Occipital lobe (tissue), 2 donors: ENCODE results near the gene UBA6. TPM values are rescaled to one million over a fixed set of nuclear protein-coding genes. Genes with fewer than 3 reads are reported as not detected.
"Not testable (repeated sequence)": the region's sequence is repeated elsewhere in the genome, so short reads cannot be mapped to it uniquely, and the experiment has no call there.

ENCODE experiments used
- DNase-seq: peaks from one replicate; lab custom pipeline; 2025; lab: John Stamatoyannopoulos, UW
- total RNA-seq: library from RNA; depleted of rRNA; stranded (reverse); fragments of >200 nt; gene quantifications from one replicate; pipeline ENCODE4 v1.2.3, GENCODE V29; 2014

UBA6 gene
- total RNA-seq, 1 donor from 2014 or later: 127 TPM

DNA sequence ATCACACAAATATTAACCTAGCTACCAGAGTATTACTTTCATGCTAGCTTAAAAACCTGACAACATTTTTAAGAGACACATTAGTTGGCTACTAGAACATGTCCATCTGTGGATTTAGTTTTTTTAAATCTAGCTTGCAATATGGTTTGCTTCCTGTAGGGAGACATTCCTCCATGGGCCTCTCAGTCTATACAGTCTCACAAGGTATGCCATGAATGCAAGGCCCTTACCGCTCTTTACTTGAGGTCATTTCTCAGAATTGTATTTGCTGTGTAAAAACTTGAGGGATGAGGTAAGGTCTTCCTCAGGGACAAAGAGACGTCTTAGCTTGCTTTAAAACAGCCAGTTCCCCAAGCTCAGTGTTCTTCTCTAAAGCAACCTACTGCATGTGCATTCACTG, 26.9 kb downstream of the UBA6 start:
- no peak for DNase-seq

DNA sequence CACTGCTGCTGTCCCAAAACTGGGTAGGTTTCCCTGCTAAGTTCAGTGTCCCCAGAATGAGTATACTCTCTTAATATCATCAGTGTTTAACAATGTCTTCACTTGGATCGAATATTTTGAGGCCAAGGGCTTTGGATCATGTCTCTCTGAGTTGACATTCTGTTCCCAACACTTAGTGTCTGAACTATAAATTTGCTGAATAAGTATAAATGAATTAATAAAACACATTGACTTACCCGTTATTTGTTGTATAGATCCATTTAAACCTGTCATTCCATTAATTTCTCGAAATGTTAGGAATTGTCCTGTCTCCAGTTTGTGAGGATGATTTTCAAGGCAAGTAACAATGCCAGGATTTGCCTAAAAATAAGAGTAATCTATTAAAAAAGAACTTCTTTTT, 32.6 kb downstream of the UBA6 start:
- no peak for DNase-seq

DNA sequence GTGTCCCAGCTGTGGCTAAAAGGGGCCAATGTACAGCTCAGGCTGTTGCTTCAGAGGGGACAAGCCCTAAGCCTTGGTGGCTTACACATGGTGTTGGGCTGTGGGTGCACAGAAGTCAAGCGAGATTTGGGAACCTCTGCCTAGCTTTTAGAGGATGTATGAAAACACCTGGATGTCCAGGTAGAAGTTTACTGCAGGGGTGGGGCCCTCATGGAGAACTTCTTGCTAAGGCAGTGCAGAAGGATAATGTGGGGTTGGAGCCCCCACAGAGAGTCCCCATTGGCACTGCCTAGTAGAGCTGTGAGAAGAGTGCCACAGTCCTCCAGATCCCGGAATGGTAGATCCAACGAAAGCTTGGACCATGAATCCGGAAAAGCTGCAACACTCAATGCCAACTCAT, 40.5 kb downstream of the UBA6 start:
- no peak for DNase-seq

DNA sequence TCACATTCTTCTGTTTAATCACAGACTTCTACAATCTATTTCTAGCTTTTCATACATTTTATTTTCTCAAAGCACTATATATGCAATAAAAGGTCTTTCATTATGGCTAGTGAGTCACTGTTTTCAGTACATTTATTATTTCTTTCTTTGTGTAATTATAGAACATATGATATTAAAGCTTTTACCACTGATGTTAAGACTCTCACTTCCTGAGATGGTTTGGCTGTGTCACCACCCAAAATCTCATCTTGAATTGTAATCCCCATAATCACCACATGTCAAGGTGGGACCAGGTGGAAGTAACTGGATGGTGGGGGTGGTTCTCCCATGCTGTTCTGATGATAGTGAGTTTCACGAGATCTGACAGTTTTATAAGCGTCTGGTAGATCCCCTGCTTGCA, 41.9 kb downstream of the UBA6 start:
- no peak for DNase-seq

DNA sequence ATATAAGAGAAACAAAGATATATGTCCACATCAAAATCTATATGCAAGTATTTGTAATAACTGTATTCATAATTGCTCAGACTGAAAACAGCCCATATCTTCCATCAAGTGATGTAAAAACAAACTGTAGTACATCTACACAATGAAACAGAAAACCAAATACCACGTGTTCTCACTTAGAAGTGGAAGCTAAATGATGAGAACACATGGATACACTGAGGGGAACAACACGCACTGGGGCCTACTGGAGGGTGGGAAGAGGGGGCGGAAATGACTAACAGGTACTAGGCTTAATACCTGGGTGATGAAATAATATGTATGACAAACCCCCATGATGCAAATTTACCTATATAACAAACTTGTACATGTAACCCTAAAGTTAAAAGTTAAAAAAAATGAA, 42.7 kb downstream of the UBA6 start:
- DNase-seq: no peak

DNA sequence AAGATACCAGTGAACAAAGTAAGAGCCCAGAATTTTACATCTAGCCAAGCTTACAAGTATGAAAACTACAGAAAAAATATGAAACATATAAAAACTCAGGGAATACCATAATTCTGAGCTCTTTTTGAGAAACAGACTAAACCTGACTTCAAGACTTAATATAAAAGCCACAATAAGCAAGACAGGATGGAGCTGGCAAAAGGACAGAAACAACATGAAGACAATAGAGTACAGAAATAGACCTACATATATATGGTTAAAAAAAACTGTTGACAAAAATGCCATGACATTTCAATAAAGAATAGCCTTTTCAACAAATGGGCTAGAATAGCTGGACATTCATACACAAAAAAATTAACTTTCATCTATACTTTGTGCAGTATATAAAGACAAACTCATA, 49.4 kb downstream of the UBA6 start:
- no peak for DNase-seq

DNA sequence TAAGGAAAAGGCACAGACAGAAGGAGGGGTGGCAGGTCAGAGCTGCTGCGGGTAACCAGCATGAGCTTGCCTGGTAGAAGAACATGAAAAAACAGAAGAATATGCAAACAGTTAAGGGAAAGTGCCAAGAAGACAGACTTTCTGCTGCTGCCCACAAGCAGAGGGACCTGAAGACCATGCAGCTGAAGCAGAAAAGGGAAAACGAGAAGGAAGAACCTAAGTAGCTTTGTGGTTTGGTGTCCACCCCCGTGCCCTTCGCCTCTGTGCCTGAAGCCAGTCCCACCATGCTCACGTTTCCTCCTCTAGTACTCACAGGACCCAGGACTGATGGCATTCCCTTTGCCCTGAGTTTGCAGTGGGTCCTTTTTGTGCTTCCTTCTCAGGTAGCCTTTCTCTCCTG, 62.8 kb downstream of the UBA6 start:
- no peak for DNase-seq

DNA sequence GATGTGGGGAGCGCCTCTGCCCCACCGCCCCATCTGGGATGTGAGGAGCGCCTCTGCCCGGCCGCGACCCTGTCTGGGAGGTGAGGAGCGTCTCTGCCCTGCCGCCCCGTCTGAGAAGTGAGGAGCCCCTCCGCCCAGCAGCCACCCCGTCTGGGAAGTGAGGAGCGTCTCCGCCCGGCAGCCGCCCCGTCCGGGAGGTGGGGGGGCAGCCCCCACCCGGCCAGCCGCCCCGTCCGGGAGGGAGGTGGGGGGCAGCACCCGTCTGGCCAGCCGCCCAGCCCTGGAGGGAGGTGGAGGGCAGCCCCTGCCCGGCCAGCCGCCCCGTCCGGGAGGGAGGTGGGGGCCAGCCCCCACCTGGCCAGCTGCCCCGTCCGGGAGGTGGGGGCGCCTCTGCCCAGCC, 64.0 kb downstream of the UBA6 start:
- DNase-seq: not testable (repeated sequence)

DNA sequence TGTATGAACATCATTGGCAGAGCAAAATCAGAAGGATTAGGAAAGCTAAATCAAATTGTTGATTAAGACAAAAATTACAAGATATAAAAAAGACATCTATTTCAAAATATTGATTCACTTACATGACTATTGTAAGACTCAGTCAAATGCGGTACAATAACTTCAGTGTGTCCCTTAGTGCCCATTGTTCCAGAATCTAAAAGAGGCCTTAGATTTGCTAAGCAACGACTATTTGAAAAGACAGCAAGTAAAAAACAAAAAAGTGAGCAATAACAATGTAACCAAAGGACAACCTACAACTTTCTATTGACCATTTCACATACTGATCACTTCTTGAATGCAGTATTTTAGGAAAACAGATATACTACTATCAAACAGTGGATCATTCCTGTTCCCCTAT, 65.6 kb downstream of the UBA6 start:
- no peak for DNase-seq

DNA sequence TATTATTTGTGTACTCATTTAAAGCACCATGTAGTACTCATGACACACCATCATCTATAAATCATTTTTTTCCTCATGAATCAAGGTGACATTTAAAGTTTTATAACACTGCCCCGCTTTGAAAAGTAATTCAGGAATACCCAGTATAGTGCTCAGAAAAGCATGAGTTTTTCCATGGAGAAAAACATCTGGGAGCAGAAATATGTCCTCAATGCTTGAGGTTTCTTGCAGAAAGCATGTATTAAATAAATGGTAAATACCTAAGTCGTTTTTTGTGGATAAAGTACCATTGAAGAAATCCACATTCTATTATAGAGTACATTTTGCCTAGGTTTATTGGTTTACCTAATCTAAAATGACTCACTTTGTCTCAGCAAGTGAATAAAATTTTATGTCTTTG, 66.2 kb downstream of the UBA6 start:
- DNase-seq: no peak

DNA sequence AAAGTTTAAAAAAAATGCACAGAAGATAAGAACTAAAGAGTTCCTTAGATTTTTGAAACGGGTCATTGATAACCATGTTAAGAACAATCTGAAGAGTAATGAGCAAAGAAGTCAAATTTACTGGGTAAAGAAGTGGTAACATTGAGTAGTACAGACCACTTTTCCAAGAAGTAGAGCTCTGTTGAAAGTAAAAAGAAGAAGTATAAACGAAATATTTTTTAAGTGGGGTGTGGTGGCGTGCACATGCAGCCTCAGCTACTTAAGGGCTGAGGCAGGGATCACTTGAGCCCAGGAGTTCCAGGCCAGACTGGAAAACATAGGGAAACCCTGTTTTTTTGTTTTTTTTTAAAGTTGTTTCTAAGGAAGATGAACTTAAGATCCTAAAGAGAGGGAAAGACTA, 68.5 kb downstream of the UBA6 start:
- DNase-seq: no peak

DNA sequence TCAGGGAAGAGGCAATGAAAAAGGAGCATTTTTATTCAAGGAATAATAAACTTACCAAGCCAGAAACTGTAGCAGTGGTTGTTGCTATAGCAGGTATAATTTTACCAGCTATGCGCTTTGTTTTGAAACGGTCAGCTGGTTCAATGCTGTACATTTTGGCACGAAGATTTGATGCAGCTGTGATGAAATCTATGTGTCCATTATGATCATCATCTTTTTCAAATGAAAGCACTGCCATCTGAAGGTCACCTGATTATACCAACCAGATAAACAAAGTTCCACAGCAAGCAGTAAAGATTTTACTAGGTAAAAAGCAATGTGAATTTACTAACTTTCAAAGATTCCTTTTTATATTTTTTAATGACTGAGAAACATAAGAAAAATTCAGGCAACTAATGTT, 76.0 kb downstream of the UBA6 start:
- DNase-seq: no peak

DNA sequence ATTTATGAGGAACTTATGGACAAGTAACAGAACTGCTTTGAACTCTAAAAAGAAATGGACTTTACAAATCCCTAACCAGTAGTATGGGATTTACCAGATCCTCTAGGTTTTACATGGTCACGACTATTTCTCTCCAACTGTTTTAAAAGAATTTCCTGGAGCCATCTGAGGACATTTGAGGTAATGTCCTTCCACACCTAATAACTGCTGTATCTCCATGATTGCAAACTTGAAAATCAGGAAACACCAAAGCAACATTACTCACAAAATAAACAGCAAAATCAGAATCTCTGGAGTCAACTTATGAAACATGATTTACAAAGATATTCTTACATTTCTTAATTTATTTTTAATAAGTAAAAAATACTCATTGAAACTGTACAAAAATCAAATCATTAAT, 84.5 kb downstream of the UBA6 start:
- no peak for DNase-seq

DNA sequence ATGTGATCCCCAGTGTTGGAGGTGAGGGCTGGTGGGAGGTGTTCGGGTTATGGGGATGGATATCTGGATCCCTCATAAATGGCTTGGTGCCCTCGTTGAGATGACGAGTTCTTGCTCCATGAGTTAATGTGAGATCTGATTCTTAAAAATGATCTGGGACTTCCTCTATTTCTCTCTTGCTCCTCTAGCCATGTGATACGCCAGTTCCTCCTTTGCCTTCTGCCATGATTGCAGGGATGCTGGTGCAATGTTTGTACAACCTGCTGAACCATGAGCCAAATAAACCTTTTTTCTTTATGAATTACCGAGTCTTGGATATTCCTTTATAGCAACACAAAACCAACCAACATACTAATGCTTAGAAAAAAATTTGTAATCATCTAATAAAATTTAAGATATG, 85.8 kb downstream of the UBA6 start:
- DNase-seq: no peak

DNA sequence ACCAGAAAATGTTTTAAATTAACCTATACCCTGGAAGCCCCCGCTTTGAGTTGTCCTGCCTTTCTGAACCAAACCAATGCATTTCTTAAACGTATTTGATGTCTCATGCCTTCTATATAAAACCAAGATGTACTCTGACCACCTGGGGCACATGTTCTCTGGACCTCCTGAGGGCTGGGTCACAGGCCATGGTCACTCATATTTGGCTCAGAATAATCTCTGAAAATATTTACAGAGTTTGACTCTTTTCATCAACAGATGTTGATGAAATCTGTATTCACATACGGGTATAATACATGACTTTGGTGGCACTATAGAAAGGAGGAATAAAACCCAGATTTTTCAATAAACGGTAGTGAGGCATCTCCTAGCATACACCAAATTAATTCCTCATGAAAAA, 86.8 kb downstream of the UBA6 start:
- DNase-seq: no peak

DNA sequence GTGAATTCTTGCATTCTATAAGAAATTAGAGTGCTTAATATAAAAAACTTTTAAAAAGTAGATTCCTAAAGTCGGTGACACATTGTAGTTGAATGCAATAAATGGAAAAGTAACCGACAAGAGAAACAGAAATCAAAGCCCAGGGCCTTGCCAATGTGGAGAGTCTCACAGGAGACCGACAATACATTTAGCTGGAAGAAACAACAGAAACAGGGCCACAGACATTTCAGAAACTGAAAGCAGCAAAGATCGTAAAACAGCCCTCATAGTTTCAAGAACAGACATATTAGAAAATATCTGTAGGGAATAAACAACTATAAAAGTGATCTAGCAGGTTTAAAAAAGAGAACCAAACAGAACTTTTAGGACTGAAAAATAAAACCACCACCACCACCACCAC, 92.9 kb downstream of the UBA6 start:
- DNase-seq: no peak

DNA sequence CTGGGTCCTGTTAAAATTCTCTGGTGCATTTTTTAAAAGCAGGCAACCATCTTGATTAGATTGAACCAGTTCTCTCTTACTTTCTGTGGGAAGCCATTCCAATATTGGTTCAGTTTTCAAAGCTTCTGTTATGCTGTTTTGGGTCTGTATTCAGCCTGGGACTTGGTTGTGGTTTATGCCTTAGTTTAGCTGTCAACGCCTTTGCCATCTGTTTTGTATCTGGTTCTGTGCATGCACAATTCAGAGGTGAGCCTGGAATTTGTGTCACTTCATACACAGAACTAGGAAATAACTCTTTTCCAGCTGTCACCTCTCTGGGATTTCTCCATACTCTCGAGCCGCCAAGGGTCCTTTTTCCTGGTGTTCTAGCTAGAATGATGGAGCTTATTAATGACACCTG, 96.2 kb downstream of the UBA6 start:
- no peak for DNase-seq

DNA sequence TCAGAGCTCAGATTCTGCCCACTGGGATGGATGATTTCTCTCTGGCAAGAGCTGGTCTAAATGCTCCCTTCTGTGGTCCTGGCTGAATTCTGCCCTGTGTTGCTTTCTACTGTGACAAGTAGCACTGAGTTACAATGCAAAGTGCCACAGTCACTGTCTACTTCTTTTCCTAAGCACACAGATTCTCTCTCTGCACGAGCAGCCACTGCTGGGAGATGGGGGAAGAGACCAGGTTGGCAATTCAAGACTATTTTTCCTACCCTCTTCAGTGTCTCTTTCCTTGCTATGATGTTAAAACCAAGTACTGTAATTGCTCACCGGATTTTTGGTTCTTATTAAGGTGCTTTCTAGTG, 97.0 kb downstream of the UBA6 start:
- no peak for DNase-seq

DNA sequence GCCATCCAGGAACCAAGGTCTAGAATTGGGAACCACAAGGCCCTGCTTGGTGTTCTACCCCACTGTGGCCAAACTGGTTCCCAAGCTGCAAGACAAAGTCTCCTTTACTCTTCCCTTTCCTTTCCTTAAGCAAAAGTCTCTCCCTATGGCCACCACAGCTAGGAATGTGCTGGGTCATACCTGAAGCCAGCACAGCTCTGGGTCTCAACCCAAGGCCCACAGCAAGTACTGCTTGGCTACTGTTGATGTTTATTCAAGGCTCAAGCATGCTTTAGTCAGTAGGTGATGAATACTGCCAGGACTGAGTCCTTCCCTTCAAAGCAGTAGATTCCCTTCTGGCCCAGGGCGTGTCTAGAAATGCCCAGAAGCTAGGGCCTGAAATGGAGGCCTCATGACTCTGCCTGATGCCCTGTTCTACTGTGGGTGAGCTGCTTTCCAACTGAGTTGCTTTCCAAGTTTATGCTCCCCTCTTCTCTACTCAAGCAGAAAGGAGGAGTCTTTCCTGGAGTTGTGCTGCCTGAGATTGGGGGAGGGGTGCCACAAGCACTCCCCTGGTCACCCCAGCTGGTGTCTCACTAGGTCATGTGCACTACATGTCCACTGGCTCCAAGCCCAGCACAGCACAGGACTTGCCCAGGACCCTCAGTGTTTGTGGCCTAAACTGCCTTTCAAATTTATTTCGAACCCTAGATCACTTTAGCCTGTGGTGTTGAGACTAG, 97.5 kb downstream of the UBA6 start:
- DNase-seq: no peak

DNA sequence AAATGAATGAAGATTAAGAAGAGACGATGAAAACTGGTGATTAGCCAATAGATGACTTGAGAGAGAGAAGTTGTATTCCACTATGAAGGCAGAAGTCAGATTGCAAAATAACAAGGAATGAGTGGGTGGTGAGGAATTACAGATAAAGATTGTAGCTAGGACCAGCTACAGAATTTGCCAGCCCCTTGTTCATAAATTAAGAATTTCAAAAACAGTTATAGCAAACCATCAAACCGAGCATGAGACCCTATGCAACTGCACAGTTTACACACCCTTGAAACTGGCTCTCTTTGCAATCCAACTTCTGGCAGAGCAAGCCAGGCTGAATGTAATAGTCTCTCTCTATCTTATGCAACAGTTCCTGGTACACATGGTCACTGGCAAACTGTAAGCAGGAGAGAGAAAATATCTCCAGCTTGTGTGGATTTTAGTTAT, 107.2 kb downstream of the UBA6 start:
- DNase-seq: no peak

DNA sequence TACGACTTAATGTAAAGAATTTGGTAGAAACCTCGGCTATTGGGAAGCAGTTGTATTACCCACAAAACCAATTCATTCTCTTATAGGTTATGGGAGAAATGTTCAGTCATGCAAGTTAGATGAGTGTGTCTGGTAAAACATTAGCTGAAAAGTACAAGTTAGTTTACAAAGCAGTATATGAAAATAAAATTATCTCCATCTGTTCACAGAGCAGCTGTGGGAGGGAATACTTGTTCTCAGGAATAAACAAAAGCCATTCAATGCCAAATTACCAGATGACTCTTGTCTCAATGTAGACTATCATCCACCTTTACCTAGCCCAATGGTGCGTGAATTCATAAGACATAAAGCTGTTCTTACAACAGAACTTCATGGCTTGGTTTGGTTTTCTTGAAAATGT, 113.8 kb downstream of the UBA6 start:
- no peak for DNase-seq

DNA sequence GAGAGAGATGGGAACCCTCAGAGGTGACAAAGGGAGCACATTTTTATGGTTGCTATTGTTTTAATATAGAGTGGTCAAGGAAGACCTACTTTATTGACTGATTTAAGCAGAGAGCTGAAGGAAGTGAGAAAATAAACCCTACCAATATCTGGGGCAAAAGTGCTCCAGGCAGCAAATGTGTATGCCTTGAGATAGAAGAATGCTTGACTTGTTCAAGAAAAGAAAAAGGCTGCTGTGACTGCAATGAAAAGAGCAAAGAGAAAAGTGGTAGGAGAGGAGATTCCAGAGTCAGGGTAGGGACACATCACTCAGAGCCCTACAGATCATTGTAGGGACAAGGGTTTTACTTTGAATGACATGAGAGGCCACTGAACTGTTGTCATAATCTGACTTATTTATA, 116.5 kb downstream of the UBA6 start:
- no peak for DNase-seq

DNA sequence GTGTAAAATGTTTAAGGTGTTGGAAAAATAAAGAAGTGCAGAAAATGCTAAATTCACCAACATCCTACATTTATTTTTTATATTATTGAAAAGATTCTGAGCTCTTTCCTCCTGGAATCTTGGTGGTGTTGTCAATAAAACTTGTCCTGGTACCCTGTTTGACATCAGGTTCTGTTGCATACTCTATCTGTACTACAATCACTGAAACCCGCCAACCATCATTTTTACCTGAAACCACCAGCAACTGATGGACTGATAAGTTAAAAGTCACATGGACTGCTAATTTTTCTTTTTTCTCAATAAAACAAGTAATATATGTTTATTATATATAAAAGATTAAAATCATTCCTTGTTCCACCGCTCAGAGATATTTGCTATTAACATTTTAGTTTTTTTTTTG, 119.0 kb downstream of the UBA6 start:
- no peak for DNase-seq

DNA sequence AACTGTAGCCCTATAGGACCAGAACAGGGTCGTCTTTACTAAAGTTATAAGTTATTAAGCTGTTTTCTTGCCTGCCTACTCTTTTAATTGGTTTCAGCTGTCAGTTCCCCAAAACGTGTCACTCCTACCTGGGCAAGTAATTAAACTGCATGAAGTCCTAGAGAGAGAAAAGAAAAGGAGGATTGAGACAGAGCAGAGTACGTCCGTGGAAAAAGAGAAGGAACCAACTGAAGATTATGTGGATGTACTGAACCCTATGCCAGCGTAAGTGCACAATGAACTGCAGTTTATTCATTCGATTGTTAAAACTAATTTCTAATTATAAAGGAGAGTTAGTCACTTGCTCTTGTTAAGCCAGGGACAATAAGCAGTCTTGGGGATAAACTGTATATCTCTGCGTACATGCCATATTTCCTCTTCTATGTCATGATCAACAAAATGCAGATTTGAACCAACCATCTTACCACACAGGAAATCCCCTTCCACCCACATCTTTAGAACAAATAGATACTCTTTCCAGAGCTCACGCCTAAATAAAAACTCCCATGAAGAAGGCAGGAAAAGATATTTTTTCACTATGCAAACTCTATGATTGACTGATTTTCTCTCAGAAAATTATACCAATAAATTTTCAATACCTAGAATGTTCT, 119.6 kb downstream of the UBA6 start:
- no peak for DNase-seq
